ENCODE data around the gene ELF1. TPM values are rescaled to one million over a fixed set of nuclear protein-coding genes. Genes with fewer than 3 reads are reported as not detected.

Gene ELF1
- total RNA-seq, 1 experiment from 2014 or later = 18.7 TPM

- DNase-seq (ENCODE audit: low spot score) (no peak), ATAC-seq (no peak)
- H3K27me3 Mint-ChIP-seq (ENCODE audit: low read depth) = no peaks in the 10 kb centered on the region
- peak overlapping the region; percentile 59; the same call in 1 of the 2 replicates for H3K27ac Mint-ChIP-seq
- H3K4me3 Mint-ChIP-seq = no peak overlapping the region
- ChIA-PET CTCF (no interaction called here), POLR2A (no interaction called here)
- TF ChIP-seq ATF6 (CRISPR knock-in tag; IDR thresholded peaks at IDR 0.05) (no peak), ZNF138 (CRISPR knock-in tag; conservative IDR thresholded peaks at IDR 0.05) (no peak), IRF1 (CRISPR knock-in tag; IDR thresholded peaks at IDR 0.05) (no peak), ZMAT4 (CRISPR knock-in tag; IDR thresholded peaks at IDR 0.05) (no peak), CREB1 (CRISPR knock-in tag; IDR thresholded peaks at IDR 0.05) (no peak), GRHL2 (CRISPR knock-in tag; IDR thresholded peaks at IDR 0.05; ENCODE audit: insufficient replicate concordance, severe bottlenecking) (no peak), FOXJ3 (CRISPR knock-in tag; IDR thresholded peaks at IDR 0.05; ENCODE audit: borderline replicate concordance) (no peak), ELF4 (CRISPR knock-in tag; IDR thresholded peaks at IDR 0.05; ENCODE audit: low read depth) (no peak), ZNF396 (CRISPR knock-in tag; IDR thresholded peaks at IDR 0.05; ENCODE audit: borderline replicate concordance) (no peak)
- peaks cover 4% of the 10 kb centered on the region; the same call in 1 of the 2 replicates for H3K9me3 Mint-ChIP-seq
- H3K36me3 Mint-ChIP-seq = peaks cover 4% of the 10 kb centered on the region; the same call in 1 of the 2 replicates
- peaks cover 35% of the 10 kb centered on the region for H3K4me1 Mint-ChIP-seq
Measured at GRCh38 chr13:40996426-40997092, 22.6 kb downstream of the ELF1 start.

- Mint-ChIP-seq H3K27ac (no peak overlapping the region), H3K9me3 (peaks cover 4% of the 10 kb centered on the region; the same call in 1 of the 2 replicates), H3K36me3 (peaks cover 4% of the 10 kb centered on the region; the same call in 1 of the 2 replicates), H3K4me1 (peaks cover 35% of the 10 kb centered on the region), H3K27me3 (ENCODE audit: low read depth) (no peaks in the 10 kb centered on the region), H3K4me3 (no peak overlapping the region)
- ATAC-seq (no peak), DNase-seq (ENCODE audit: low spot score) (no peak)
- CTCF ChIA-PET = no interaction called here
- POLR2A ChIA-PET = no interaction called here
- TF ChIP-seq AR (CRISPR knock-in tag; IDR thresholded peaks at IDR 0.05) = no peak
- TF ChIP-seq NFATC4 (CRISPR knock-in tag; IDR thresholded peaks at IDR 0.05) = no peak
- no peak for TF ChIP-seq MLX (CRISPR knock-in tag; IDR thresholded peaks at IDR 0.05)
- TF ChIP-seq NR2C2 (CRISPR knock-in tag; IDR thresholded peaks at IDR 0.05) = no peak
- TF ChIP-seq ZNF281 (CRISPR knock-in tag; IDR thresholded peaks at IDR 0.05) = no peak
- no peak for TF ChIP-seq KAT7 (CRISPR knock-in tag; IDR thresholded peaks at IDR 0.05; ENCODE audit: borderline replicate concordance)
- TF ChIP-seq ERG (CRISPR knock-in tag; IDR thresholded peaks at IDR 0.05) = no peak
- no peak for TF ChIP-seq TEAD4 (CRISPR knock-in tag; IDR thresholded peaks at IDR 0.05)
- no peak for TF ChIP-seq IRF2 (CRISPR knock-in tag; IDR thresholded peaks at IDR 0.05; ENCODE audit: borderline replicate concordance, low read depth)
- no peak for TF ChIP-seq USF2 (CRISPR knock-in tag; IDR thresholded peaks at IDR 0.05)
- no peak for TF ChIP-seq CTCF (IDR thresholded peaks at IDR 0.05)
- TF ChIP-seq GTF2I (CRISPR knock-in tag; conservative IDR thresholded peaks at IDR 0.05) = no peak
Measured at GRCh38 chr13:40995997-40996396, 23.1 kb downstream of the ELF1 start.

Measured in WTC11 (cell line).